Stimulated activated CD8-positive, alpha-beta memory T cell treated with anti-CD3 and anti-CD28 coated beads, Interleukin-4, amount 100 ng/mL, for 1 hour (primary cell): ENCODE measurements around the gene TRAM2.
A peak's percentile ranks its signal among the peaks of the same experiment; 100 is the strongest.

ENCODE experiments used
- DNase-seq, 2 donors: peaks; one replicate each; pipeline ENCODE4 v3.0.0-alpha.2; 2020; ENCODE audit warnings: low read depth in 2 of 2, low spot score in 1 of 2

TRAM2 gene, protein sequence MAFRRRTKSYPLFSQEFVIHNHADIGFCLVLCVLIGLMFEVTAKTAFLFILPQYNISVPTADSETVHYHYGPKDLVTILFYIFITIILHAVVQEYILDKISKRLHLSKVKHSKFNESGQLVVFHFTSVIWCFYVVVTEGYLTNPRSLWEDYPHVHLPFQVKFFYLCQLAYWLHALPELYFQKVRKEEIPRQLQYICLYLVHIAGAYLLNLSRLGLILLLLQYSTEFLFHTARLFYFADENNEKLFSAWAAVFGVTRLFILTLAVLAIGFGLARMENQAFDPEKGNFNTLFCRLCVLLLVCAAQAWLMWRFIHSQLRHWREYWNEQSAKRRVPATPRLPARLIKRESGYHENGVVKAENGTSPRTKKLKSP

DNA sequence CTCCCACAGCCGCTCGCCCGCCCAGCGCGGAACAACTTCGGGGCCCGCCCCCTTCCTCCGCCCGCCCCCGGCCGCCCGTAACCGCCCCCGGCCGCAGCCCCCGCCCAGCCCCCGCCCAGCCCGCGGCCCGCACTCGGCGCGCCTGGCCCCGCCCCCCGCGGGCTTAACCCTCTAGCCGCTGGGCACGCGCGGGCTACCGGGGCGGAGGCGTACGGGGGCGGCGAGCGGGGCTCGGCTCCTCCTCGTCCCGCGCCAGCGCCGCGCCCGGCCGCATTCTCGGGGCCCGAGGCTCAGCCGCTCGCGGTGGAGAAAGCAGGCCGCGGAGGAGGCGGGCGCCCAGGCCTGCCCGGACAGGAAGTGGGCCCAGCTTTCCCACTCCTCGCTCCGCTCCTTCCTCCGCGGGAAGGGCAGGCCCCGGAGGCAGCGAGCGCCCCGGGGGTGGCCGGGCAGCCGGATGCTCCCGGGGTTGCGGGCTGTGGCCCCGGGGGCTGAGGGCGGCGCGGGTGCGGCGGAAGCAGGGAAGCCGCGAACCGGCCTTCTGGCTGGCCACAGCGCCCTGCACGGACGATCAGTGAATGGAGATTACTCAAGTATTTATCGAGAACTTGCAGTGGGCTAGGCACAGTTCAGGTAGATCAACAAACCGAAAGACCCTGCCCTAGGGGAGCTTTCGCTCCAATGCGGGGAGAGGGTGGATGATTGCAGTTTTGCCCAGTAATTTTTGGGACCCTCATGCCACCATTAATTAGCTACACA, at the start of gene TRAM2:
Gene TRAM2, minus strand, starts transcription at position 39 of the 756 bp plus-strand sequence. CDS start 145 bp downstream, outside the sequence.
- peak; percentile 61 to 65 for DNase-seq

DNA sequence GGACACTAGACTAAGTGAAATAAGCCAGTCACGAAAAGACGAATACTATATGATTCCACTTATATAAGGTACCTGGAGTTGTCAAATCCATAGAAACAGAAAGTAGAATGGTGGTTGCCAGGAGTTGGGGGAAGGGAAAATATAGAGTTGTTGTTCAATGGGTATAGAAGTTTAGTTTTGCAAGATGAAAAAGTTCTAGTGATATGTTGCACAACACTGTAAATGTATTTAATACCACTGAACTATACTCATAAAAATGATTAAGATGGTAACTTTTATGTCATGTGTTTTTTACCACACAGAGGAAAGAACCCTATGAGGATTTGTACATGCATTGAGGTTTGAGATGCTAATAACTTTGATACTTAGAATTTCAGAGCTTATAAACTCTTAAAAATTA, 46.0 kb upstream of the TRAM2 start:
- no peak for DNase-seq

DNA sequence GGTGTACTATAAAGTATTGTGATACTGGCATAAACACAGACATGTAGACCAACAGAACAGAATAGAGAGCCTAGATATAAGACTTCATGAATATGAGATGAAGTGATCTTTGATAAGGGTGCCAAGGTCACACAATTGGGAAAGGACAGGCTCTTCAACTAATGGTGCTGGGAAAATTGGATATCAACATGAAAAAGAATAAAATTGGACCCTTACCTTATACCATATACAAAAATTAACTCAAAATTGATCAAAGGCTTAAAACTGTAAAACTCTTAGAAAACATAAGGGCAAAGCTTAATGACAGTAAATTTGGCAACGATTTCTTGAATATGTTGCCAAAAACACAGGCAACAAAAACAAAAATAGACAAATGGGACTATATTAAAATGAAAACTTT, 44.8 kb upstream of the TRAM2 start:
- no peak for DNase-seq

DNA sequence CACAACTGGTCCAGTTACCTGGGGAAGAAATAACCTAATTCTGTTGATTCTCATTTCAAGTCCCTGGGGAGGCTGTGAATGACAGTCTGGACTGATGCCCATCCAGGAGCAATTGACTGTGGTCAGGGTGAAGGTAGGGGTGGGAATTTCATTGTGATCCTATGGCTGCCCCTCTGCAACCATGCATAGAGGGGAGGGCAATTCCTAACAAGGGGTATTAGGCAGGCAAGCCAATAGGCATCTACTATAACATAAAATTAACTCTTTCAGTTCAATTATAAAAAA, 44.0 kb upstream of the TRAM2 start:
- no peak for DNase-seq

DNA sequence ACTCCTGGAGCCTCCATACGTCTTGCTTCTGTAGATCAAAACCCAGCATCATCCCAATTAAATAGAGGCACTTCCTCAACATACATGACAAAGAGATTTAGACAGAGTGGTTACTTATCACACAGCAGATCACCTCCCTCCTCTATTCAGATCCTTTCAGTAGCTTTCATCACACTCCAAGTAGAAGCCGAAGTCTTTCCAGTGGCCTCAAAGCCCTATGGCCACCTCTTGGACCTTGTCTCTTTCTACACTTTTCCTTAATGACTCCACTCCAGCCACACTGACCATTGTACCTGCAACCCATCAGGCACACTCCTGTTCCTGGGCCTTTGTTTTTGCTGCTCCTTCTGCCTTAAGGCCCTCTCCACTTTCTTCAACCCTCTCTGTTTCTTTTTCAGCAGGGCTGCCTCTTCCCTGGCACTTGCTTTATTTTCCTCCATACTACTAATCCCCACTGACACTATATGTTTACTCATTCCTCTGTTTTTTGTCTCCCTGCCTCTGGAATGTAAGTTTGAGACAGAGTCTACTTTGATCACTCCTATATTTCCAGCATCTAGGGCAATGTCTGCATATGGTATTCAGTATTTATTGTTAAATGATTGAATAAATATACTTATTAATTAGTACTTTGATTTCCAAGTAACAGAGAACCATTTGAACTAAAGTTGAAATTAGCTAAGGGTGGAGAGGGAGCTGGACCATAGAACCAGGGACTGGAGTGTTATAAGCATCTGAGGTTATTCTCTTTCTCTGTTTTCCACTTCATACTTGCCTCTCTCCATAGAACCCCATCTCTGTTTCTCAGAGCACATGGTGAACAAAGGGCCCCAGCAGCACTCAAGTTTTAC, 43.4 kb upstream of the TRAM2 start:
- no peak for DNase-seq

DNA sequence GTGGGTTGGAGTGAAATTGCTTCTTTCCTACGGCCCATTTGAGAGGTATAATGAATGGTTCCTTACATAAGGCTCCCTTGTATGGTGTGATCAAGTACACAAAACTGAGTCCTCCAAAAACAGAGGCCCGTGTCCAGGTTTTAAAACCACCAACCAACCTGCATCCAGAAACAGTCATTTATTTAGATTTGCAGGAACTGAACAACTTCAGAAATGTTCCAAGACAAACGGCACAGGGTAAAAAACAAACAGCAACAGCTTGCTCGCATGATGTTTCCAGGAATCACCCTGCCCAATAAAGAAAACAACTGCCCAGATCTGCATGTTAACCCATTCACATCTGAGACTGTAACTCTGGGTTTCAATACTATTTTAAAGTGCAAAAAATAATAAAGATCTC, 40.2 kb upstream of the TRAM2 start:
- no peak for DNase-seq

DNA sequence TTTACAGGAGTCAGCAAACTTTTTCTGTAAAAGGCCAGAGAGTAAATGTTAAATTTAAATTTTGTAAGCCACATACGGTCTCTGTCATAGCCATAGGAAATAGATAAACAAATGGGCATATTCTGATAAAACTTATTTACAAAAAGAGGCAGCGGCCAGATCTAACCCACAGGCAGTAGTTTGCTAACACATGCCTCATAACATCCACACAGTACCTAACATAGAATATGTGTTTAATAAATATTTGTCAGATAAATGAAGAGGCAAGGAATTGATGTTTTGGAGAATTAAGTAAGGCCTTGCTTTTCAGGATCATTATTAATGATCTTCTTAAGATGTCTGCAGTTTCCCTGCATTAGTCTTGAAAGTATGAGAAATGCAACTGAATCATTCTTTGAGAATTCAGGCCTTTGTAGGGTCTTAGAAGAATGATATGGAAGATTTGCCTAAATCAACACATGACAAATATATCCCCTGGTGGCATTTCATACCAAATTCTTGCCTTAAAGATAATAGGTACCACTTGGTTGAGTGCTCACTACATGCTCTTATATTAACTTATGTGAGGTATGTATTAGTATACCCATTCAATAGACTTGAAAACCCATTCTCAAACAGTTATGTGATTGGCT, 39.3 kb upstream of the TRAM2 start:
- no peak for DNase-seq

DNA sequence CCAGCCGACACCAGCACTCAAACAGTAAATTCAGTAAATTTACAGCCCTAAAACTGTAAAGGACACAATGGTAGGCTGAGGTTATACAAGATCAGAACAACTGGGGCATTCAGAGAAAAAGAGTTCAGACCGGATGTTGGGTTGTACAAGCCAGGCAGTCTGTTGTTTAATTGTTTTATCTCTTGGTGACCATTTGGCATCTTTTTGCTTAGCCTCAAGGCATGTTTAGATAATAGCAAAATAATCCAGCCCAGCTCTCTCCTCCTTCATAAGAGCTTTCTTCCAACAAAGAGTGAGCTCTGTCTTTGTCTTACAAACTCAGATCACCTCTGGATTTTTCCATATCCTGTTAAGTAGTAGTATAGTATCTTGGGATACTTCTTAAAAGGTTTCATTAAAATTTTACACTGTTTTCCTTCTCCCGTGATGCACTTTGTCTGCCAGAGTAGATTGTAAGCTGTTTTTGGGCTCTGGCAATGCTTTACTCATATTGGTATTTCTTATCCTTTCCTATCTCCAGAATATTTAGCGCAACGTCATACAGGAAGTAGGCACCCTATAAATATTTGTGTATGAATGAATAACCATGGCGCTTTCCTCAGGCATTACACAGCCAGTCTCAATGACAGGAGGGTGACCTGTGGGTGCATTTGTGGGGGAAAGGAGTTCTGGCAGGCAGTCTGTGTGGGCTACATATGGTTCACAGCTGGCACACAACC, 35.6 kb upstream of the TRAM2 start:
- no peak for DNase-seq

DNA sequence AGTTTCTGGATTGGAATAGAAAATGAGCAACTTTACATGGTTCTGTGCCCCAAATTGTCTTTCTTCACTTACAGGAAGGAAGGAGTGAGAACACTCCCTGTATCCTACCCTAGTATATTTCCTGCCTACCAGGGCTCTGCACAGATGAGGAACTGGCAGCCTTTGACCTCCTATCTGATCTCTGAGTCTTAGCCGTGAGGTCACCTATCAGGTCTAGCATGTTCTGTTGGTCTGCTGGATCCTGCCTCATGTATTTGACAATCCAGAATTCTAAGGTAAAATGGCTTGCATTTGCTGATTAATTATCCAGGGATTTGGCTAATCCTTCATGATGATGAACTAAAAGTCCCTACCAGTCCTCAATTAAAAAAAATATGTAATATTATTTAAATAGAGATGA, 35.0 kb upstream of the TRAM2 start:
- DNase-seq = no peak

DNA sequence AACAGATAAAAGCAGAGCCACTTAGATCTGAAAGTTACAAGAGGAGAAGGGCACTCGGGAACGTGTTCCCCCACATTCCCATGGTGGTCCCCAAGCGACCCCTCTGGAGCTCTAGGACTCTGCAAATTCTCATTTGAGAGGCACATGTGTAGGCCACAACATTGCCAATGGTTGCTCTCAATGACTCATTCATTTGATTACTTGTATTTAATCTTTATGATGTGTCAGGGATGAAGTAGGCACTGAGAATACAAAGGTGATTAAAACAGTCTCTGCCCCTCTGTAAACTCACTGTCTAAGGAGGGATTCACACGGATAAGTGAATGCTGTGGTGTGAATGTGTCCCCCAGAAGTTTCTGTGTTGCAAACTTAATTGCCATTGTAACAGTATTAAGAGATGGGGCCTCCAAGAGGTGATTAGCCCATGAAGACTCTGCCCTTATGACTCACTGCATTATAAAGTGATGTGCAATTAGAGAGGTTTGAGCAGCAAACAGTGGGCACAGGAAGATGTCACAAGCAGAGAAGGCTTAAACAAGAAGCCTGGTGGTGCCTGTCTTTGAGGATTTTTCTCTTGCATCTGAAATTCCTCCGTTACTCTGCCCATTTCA, 34.0 kb upstream of the TRAM2 start:
- no peak for DNase-seq

DNA sequence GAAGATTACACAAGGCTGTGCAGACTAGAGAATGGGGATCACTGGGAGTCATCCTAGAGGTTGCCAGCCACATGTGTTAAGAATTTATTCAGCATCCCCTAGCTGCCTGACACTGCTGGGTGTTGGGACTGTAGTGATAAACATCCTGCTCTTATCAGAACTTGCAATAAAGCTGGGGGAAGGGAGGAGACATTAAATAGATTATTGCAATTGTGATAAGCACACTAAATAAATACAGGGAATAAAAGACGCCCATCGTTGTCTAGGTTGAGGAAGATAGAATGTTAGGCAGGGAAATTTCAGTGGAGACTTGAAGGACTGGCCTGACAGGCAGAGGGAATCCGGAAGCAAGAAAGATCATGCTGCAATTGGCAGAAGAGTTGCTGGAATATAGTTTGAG, 33.2 kb upstream of the TRAM2 start:
- DNase-seq = no peak

DNA sequence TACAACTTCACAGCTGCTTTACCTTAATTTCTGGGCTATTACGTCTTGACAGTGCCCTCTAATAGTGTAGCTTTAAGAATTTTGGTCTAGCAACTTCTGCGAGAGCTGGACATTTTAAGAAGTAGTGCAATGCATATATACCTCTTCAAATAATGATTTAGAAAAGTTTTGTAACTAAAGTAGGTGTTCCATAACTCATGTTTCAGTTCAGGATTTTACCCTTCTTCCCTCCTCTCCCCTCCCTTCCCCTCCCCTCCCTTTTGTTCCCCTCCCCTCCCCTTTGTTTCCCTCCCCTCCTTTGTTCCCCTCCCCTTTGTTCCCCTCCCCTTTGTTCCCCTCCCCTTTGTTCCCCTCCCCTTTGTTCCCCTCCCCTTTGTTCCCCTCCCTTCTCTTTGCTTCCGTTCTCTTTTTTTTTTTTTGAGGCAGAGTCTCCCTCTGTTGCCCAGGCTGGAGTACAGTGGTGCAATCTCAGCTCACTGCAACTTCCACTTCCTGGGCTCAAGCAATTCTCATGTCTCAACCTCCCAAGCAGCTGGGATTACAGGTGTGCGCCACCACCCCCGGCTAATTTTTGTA, 28.8 kb upstream of the TRAM2 start:
- DNase-seq = no peak

DNA sequence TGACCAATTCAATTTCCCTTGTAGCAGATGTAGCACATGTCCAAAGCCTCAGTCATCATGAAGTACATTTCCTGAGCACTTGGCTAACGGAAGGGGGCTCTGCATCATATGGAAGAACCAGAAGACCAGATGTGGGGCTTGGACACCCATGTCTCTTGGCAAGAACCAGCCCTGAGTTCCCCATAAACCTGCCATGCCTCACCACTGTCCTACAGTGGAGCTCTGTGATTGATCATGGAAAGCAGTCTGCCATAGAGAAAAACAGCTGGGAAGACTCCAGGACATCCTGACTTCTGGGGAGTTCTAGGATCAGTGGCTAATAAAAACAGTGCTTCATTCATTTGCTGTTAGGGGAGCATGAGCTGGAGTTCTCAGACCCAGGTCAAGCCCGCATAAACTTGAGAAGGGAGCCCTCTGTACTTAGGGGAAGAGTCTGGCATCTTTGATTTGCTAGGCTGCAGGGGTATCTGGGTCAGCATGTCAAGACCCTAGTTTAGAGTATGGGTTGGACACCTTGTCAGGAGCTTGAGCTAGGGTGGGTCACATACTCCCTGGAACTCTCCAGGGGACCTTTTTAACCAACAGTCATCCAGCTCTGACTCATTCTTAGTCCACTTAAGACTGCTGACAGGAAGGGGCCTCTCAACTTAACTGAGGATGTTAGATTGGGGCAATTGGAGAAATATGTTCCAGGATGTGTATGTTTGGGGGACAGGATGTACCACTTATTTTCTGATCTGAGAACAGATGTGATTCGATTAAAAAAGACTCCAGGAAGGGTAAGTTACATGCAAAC, 26.3 kb upstream of the TRAM2 start:
- DNase-seq = no peak

DNA sequence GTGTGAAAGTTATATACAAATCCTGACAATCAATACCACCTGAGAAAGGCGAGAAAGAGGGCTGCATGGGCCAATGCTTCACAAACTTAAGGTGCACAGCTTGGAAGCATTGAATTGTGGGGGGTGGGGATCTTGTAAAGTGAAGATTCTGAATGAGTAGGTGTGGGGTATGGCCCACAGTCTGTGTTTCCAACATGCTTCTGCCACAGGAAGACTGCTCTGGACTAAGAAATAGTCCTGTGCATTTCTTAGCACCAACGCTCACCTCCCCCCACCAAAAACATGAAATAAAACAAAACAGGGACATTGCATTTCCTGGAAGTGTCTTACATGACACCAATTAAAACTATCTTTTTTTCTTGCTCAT, 21.9 kb upstream of the TRAM2 start:
- DNase-seq = no peak

DNA sequence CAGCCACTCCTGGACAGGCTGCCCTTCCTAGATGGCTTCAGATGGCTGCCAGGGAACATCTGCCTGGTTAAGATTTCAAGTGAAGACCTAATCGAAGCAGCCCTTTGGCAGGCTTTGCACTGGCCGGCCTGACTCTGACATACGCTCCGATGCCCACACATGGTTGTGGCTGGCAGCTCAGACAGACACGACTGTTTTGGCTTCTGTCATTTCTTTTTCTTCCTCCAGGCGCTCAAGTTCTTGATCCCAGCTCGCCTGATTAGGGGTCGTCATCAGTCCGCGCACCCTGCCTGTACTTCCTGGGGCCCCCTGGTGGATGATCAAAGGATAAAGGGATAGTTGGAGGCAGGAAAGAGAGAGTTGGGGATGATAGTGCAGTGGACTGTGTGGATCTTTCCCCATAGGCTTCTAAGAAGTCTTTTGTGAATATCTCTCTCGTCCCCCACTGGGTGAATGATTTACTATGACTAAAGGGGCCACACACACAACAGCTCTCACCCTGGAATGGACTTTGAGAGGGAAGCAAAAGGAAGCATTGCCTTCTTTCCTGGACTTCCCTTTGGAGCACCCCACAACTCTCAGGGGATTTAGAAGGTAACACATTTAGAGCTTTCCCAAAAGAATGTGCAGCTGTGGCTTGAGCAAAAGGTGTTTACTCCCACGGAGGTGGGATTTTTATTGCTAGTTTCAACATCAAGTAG, 21.4 kb upstream of the TRAM2 start:
- DNase-seq = no peak

DNA sequence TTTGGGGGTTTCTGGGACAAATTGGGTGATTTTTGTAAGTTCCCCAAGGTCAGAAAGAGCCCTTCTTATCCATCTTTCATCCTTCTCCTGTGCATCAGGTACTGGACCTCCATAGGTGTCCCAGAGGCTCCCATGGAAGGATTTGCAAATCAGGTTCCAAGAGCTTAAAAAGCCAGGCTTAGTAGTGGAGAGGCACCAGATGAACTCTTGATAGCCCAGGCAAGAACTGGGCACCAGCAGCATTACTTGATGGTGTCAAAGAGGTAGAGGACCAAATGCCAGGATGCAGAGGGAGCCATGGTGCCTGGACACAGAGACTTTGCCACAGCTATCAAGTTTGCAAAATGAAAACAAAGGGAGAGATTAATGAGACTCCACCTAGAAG, 20.9 kb upstream of the TRAM2 start:
- DNase-seq = no peak

DNA sequence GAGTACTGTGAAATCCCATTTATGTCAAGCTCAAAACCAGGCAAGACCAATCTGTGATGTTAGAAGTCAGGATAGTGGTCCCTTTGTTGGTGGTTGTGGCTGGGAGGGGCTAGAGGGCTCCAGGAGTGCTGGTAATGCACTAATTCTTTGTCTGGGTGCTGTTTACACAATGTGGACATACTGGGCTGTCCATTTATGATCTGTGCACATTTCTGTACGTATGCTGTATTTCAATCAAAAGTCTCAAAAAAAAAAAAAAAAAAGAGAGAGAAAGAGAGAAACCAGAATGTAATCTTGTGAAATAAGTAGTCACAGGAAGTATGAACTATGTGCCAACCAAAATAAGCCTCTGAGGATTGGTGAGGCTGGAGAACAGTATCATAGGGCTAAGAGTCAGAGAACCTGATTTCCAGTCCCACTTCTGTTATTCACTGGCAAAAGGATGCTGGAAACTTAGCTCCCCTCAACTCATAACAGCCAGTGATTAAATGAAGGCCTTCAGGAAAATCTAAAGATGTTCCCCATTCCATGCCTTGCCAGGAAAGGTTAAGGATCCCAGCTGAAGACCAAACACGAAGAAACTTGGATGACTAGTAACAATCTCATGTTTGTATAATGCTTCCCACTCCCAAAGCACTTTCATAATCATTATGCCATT, 19.6 kb upstream of the TRAM2 start:
- DNase-seq = no peak

DNA sequence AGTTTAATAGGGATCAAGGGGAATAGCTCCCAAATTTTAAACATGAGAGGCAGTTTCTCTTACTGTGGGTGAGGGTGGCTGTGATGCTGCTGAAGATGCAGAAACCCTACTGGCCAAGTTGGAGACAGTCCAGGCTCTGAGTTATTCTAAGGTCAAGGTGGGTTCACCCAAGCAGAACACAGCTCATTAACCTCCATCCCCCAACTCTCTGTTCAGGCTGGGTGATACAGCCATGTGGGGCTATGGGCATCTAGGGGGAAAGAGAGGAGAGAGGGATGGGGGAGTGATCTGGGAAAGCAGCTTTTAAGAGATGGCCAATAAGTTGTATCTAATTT, 18.9 kb upstream of the TRAM2 start:
- no peak for DNase-seq
